Spinal cord (tissue), 10 donors: ENCODE results near the gene IL17RB. TPM values are rescaled to one million over a fixed set of nuclear protein-coding genes. Genes with fewer than 3 reads are reported as not detected.

Experiments used
- DNase-seq, 6 donors: peaks; one replicate each; pipeline versions ENCODE4 v3.0.0 to v3.0.0-alpha.2; 2013 to 2015; ENCODE audit warnings: low spot score in 6 of 6, low read depth in 4 of 6
- H3K27ac ChIP-seq: one replicate; pipeline ENCODE4 v1.5.1; 2013; ENCODE audit warnings: low read depth, low read length, control low read depth
- H3K27me3 ChIP-seq: one replicate; pipeline ENCODE4 v1.6.1; 2013; ENCODE audit warnings: low read length; ENCODE audit not compliant: control insufficient read depth, insufficient read depth
- H3K36me3 ChIP-seq: one replicate; pipeline ENCODE4 v1.6.1; 2013; ENCODE audit warnings: low read length; ENCODE audit not compliant: control insufficient read depth, insufficient read depth
- H3K4me1 ChIP-seq: one replicate; pipeline ENCODE4 v1.6.1; 2013; ENCODE audit warnings: low read length; ENCODE audit not compliant: control insufficient read depth, insufficient read depth
- H3K4me3 ChIP-seq: one replicate; pipeline ENCODE4 v1.5.1; 2013; ENCODE audit warnings: low read depth, low read length, control low read depth
- H3K9me3 ChIP-seq: one replicate; pipeline ENCODE4 v1.6.1; 2013; ENCODE audit warnings: low read length; ENCODE audit not compliant: control insufficient read depth, insufficient read depth
- WGBS: methylation state at CpG from one replicate; pipeline ENCODE4 v1.1.5; 2013; ENCODE audit warnings: missing lambda C conversion rate; ENCODE audit not compliant: insufficient coverage; 5-methylcytosine and 5-hydroxymethylcytosine counted together
- polyA plus RNA-seq, 2 donors: library from polyadenylated mRNA; unstranded; fragments of 120-200 nt; gene quantifications; one replicate each; pipeline ENCODE4 v1.2.1, GENCODE V29; 2013; ENCODE audit not compliant: insufficient read length in 2 of 2
- total RNA-seq, 2 donors: library from RNA; depleted of rRNA in 1 of 2; stranded (reverse); fragments of 120-200 nt in 1 of 2; fragments of >200 nt in 1 of 2; gene quantifications; one replicate each; pipeline versions ENCODE4 v1.2.3 to v1.2.4, GENCODE V29; 2013 to 2014
- donor health status: healthy.

Gene IL17RB
- total and polyA plus RNA-seq, 4 donors, result 8.4 to 28.7 (median 20.0) TPM

DNA sequence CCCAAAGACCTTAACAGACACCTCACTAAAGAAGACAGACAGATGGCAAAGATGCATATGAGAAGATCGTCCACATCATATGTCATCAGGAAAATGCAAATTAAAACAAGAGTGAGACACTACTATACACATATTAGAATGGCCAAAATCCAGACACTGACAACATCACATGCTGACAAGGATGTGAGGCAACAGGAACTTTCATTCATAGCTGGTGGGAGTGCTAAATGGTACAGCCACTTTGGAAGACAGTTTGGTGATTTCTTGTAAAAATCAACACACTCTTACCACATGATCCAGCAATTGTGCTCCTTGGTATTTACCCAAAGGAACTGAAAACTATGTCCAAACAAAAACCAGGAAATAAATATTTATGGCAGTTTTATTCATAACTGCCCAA is 17.8 kb upstream of the IL17RB start:
- DNase-seq, result no peak
- H3K27me3 ChIP-seq, result no peaks in the 10 kb centered on the region
- H3K27ac ChIP-seq, result no peak overlapping the region
- peaks cover 11% of the 10 kb centered on the region for H3K36me3 ChIP-seq
- WGBS, result no CpG with 5 or more reads among the region's 1 CpG
- no peaks in the 10 kb centered on the region for H3K9me3 ChIP-seq
- H3K4me3 ChIP-seq, result no peak overlapping the region
- H3K4me1 ChIP-seq, result peaks cover 6% of the 10 kb centered on the region

DNA sequence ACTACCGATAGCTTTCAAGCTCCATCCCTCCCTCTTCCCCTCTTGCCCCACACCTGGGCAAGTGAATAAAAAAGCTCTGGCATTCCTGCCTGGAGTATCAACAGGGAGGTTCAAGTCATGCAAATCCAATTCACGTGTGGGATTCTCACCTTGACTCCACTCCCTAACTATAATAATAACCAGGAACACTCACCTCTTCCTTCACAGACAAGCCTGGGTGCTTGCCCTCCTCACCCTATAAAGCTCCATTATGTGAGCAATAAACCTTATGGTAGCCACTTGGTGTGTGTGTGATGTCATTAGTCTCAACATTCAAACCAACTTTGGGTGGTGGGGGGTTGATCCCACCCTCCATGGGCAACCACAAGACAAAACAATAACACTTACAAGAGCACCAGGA is 16.8 kb upstream of the IL17RB start:
- Histone ChIP-seq H3K4me3 (no peak overlapping the region), H3K9me3 (no peaks in the 10 kb centered on the region), H3K27me3 (no peaks in the 10 kb centered on the region), H3K36me3 (peaks cover 10% of the 10 kb centered on the region), H3K27ac (no peak overlapping the region), H3K4me1 (peaks cover 6% of the 10 kb centered on the region)
- 75% methylated on average over 2 of the region's 2 CpGs for WGBS
- DNase-seq, result no peak

DNA sequence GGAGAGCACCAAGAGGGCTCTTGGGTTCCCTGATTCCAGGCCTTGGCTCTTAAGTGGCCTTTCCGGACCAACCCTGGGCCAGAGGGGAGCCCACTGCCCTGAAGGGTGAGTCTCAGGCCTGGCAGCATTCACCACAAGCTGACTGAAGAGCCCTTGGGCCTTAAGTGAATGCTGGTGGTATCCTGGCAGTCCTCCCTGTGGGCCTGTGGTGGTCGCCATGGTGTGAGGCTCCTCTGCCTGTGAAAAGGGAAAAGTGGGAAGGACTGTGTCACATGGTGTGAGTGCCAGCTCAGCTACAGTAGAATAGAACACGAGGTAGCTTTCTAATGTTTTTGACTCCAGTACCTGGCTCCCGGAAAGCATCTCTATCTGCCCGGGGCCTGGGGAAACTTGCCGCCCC is 15.4 kb upstream of the IL17RB start:
- no peak overlapping the region for H3K4me3 ChIP-seq
- no peak for DNase-seq
- peaks cover 12% of the 10 kb centered on the region for H3K36me3 ChIP-seq
- peaks cover 6% of the 10 kb centered on the region for H3K4me1 ChIP-seq
- no peak overlapping the region for H3K27ac ChIP-seq
- H3K9me3 ChIP-seq, result no peaks in the 10 kb centered on the region
- H3K27me3 ChIP-seq, result no peaks in the 10 kb centered on the region
- WGBS, result 87% methylated on average over 6 of the region's 6 CpGs

DNA sequence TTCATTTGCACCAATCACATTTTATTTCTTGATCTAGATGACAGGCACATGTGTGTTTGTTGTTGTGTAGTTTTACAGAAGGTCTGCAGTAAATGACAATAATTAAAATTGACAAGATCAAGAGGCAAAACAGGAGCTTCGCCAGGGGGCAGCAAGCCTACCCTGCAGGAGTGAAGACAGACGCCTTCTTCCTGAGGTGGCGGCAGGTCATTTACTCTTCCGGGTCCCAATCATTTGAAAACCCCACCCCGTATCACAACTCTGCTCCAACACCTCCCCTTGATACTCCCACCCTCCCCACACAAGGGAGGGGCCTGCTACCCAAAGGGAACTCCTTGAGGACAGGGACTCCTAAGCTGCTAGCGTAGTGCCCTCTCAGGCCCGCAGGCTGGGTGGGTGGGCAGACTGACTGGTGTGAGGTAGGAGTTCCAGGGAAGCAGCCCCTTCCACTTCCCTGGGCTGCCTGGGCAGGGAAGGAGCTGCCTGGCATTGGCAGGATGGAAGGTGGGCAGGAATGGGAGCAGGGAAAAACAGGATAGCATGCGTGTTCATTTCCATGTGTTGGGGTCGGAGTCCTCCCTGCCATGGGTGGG is 13.2 kb upstream of the IL17RB start:
- no peaks in the 10 kb centered on the region for H3K9me3 ChIP-seq
- no peaks in the 10 kb centered on the region for H3K27me3 ChIP-seq
- 86% methylated on average over 8 of the region's 9 CpGs for WGBS
- peaks cover 6% of the 10 kb centered on the region for H3K4me1 ChIP-seq
- no peak overlapping the region for H3K4me3 ChIP-seq
- no peak overlapping the region for H3K27ac ChIP-seq
- DNase-seq, result no peak
- peaks cover 29% of the 10 kb centered on the region for H3K36me3 ChIP-seq

DNA sequence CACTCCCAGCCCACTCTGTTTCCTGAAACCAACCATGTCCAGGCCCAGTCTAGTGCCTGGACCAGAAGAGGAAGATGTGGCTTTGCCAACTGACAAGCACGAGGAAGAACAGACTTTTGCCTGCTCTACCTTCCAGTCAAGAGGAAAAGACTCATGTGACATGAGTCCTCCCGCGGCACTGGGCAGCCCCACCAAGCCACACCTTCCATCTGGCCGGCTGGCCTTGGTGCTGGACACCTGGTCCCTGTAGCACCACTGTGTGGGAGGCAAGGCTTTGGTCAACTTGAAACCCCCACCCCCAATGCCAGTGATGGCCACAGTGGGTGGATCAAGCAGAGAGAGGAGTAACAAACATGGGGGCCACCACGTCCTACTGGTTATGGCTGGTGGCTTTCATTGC is 12.7 kb upstream of the IL17RB start:
- Histone ChIP-seq H3K9me3 (no peaks in the 10 kb centered on the region), H3K4me3 (no peak overlapping the region), H3K27ac (no peak overlapping the region), H3K4me1 (peaks cover 6% of the 10 kb centered on the region), H3K27me3 (no peaks in the 10 kb centered on the region), H3K36me3 (peaks cover 33% of the 10 kb centered on the region)
- WGBS, result 100% methylated on average over 1 of the region's 5 CpGs
- DNase-seq, result no peak

DNA sequence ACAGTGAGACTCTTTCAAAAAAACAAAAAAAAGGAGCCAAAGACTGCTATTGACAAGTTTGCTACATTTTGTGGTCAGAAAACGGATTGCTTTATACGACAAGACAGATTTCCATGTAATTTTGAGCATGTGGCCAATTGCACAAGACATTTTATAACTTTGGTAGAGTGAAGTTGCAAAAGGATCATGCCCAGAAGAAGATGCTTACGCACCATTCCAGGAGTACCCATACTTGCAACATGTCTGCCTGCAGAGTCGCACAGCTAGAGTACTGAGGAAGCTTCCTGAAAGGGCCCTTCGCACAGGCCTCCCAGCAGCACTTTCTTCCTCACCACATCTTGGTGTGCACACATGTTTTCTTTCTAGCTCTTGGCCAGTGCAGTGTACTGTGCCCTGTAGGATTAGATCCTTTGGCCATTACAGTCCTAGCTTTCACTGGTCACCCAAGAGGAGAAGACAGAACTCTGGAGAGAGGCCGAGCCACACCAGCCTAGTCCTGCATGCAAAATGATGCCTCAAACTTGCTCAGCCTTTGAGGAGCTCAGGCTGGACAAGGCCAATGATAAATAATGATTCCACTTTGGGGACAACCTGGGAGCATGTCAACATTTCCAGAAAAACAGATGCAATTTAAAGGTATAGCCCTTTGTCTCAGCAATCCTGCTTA is 11.8 kb upstream of the IL17RB start:
- 96% methylated on average over 5 of the region's 6 CpGs for whole genome bisulfite sequencing
- Histone ChIP-seq H3K9me3 (no peaks in the 10 kb centered on the region), H3K27me3 (no peaks in the 10 kb centered on the region), H3K27ac (no peak overlapping the region), H3K4me3 (no peak overlapping the region), H3K4me1 (peaks cover 6% of the 10 kb centered on the region), H3K36me3 (peaks cover 33% of the 10 kb centered on the region)
- DNase-seq, result no peak

DNA sequence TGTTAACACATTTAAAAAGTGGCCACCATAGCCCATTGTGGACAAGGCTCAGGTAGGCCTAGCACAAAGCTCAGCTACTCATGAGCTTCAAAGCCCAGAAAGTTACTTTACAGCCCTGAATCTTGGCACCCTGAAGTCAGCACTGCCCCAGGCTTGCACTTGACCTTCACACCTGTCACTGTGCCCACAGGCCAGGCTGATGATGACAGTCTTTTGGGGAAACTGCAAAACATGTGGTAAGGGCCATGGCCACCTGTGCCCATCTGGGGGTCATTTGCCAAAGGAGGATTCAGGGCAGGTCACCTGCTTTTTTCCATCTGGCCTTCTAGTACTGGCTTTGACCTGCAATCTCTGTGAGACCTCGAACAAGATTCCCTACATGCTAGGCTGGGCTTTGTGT is 11.1 kb upstream of the IL17RB start:
- H3K36me3 ChIP-seq, result peaks cover 33% of the 10 kb centered on the region
- H3K4me1 ChIP-seq, result peaks cover 6% of the 10 kb centered on the region
- no peaks in the 10 kb centered on the region for H3K9me3 ChIP-seq
- H3K4me3 ChIP-seq, result no peak overlapping the region
- 80% methylated on average over 1 of the region's 1 CpG for WGBS
- no peak for DNase-seq
- H3K27ac ChIP-seq, result no peak overlapping the region
- no peaks in the 10 kb centered on the region for H3K27me3 ChIP-seq

DNA sequence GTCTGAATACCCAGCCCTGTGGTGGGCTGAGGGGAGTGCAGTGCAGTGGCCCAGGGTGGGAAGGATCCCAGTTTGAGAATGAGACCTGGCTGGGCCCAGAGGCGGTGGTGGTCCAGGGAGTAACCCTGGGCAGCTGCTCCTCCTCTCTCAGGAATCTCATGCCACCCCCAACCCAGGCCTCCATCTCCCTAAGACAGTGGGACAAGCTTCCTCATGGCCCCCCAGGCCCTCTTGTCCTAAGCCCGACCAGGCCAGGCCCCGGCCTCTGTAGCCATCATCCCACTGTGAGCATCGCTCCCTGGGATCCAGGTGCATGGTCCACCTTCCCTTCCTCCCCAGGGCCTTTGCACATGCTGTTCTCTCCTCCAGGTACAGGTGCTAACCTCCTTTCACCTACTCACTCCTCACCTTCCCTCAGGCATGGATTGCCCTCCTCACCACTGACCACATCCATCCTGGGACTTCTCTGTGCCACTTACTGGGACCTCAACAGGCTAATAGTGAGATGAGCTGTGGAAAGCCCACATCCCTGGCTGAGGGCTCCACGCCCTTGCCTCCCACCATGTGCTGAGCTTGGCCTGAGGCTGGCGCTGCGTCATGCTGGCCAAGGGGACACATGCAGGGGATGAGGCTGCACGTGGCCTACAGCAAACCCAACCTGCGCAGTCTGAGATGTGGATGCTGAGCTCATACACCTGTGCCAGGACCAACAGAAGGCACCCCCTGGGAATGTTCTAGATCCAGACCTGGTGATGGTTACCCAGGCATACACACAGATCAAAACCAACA is 10.1 kb upstream of the IL17RB start:
- no peak overlapping the region for H3K27ac ChIP-seq
- H3K9me3 ChIP-seq, result no peaks in the 10 kb centered on the region
- H3K27me3 ChIP-seq, result no peaks in the 10 kb centered on the region
- 96% methylated on average over 8 of the region's 9 CpGs for WGBS
- peaks cover 30% of the 10 kb centered on the region for H3K36me3 ChIP-seq
- H3K4me3 ChIP-seq, result no peak overlapping the region
- DNase-seq, result no peak
- peaks cover 8% of the 10 kb centered on the region for H3K4me1 ChIP-seq

DNA sequence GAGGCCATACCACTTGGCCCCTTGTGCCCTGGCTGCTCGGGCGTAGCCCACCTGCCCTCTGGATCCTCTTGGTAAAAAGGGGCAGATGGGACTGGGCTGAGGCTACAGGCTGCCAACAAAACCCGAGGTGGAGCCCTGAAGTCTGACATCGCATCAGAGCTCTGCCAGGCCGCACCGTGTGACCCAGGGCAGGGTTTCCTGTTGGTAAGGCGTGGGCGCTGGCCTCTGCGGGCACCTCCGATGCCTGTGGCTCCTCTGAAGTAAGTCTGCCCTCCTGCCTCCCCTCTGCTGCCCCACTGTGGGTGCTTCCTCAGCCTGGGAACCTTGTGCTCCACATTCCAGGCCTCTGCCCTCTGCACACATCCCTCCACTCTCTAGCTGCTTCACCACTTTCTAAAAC is 9.0 kb upstream of the IL17RB start:
- H3K4me1 ChIP-seq, result peaks cover 12% of the 10 kb centered on the region
- no peak overlapping the region for H3K27ac ChIP-seq
- no peak overlapping the region for H3K4me3 ChIP-seq
- no peak for DNase-seq
- WGBS, result 90% methylated on average over 10 of the region's 10 CpGs
- no peaks in the 10 kb centered on the region for H3K9me3 ChIP-seq
- H3K27me3 ChIP-seq, result no peaks in the 10 kb centered on the region
- peaks cover 30% of the 10 kb centered on the region for H3K36me3 ChIP-seq
